SK-N-SH treated with all-trans-retinoic acid at 6 μM for 48 hours (cell line): ENCODE data around the gene TEX29.

Source experiments
- ATAC-seq: fragments of 200-7000 bp; cut with Tn5 transposase; 3 replicates; pipeline ENCODE4 v1.9.1; 2020; ENCODE audit warnings: mild to moderate bottlenecking, moderate library complexity
- ARNTL ChIP-seq: fragments of 450-650 bp; formaldehyde crosslinking; IDR thresholded peaks from 2 replicates; pipeline ENCODE4 v1.5.0; 2020; ENCODE audit warnings: low read depth, mild to moderate bottlenecking, moderate library complexity, borderline replicate concordance
- CREB5 ChIP-seq: fragments of 250-450 bp; sonication (Bioruptor Pico); IDR thresholded peaks from 2 replicates; pipeline ENCODE4 v1.5.1; 2020; ENCODE audit warnings: low read depth, mild to moderate bottlenecking, moderate library complexity
- CSDC2 ChIP-seq: fragments of 250-450 bp; sonication (Bioruptor Pico); IDR thresholded peaks from 2 replicates; pipeline ENCODE4 v1.5.0; 2020; ENCODE audit warnings: mild to moderate bottlenecking, moderate library complexity
- CSRNP3 ChIP-seq: fragments of 250-450 bp; sonication (Bioruptor Pico); IDR thresholded peaks from 2 replicates; pipeline ENCODE4 v1.5.1; 2021; ENCODE audit warnings: mild to moderate bottlenecking, moderate library complexity
- ESRRG ChIP-seq: fragments of 250-450 bp; sonication (Bioruptor Pico); IDR thresholded peaks from 2 replicates; pipeline ENCODE4 v1.6.1; 2021; ENCODE audit warnings: mild to moderate bottlenecking
- ISL1 ChIP-seq: fragments of 250-450 bp; sonication (Bioruptor Pico); IDR thresholded peaks from 2 replicates; pipeline ENCODE4 v2.1.2; 2022; ENCODE audit warnings: mild to moderate bottlenecking, moderate library complexity
- OSR1 ChIP-seq: fragments of 250-450 bp; sonication (Bioruptor Pico); IDR thresholded peaks from 2 replicates; pipeline ENCODE4 v1.8.0; 2022; ENCODE audit warnings: moderate library complexity, mild to moderate bottlenecking, inconsistent platforms
- PATZ1 ChIP-seq: fragments of 250-450 bp; sonication (Bioruptor Pico); IDR thresholded peaks from 2 replicates; pipeline ENCODE4 v1.8.0; 2020; ENCODE audit warnings: mild to moderate bottlenecking, moderate library complexity, borderline replicate concordance
- POU6F1 ChIP-seq: fragments of 250-450 bp; sonication (Bioruptor Pico); IDR thresholded peaks from 2 replicates; pipeline ENCODE4 v1.8.0; 2021; ENCODE audit warnings: low read depth, mild to moderate bottlenecking, moderate library complexity, borderline replicate concordance
- PPARA ChIP-seq: fragments of 250-450 bp; sonication (Bioruptor Pico); IDR thresholded peaks from 2 replicates; pipeline ENCODE4 v1.5.0; 2020; ENCODE audit warnings: mild to moderate bottlenecking, borderline replicate concordance
- RARB ChIP-seq: fragments of 250-450 bp; sonication (Bioruptor Pico); IDR thresholded peaks from 2 replicates; pipeline ENCODE4 v1.8.0; 2021; ENCODE audit warnings: mild to moderate bottlenecking, moderate library complexity
- TCF4 ChIP-seq: fragments of 250-450 bp; sonication (Bioruptor Pico); IDR thresholded peaks from 2 replicates; pipeline ENCODE4 v1.8.0; 2021; ENCODE audit warnings: mild to moderate bottlenecking, moderate library complexity, borderline replicate concordance
- TOX ChIP-seq: fragments of 250-450 bp; sonication (Bioruptor Pico); IDR thresholded peaks from 2 replicates; pipeline ENCODE4 v1.8.0; 2021; ENCODE audit warnings: mild to moderate bottlenecking, moderate library complexity, borderline replicate concordance
- TSHZ2 ChIP-seq: fragments of 250-450 bp; sonication (Bioruptor Pico); IDR thresholded peaks from 2 replicates; pipeline ENCODE4 v1.5.0; 2020; ENCODE audit warnings: mild to moderate bottlenecking, moderate library complexity
- ZC3H10 ChIP-seq: fragments of 250-450 bp; sonication (Bioruptor Pico); IDR thresholded peaks from 2 replicates; pipeline ENCODE4 v1.5.1; 2021; ENCODE audit warnings: mild to moderate bottlenecking, moderate library complexity
- ZFP3 ChIP-seq: fragments of 250-450 bp; sonication (Bioruptor Pico); IDR thresholded peaks from 2 replicates; pipeline ENCODE4 v1.5.0; 2020; ENCODE audit warnings: mild to moderate bottlenecking, moderate library complexity
- ZFP30 ChIP-seq: fragments of 450-650 bp; formaldehyde crosslinking; IDR thresholded peaks from 2 replicates; pipeline ENCODE4 v1.5.0; 2022; ENCODE audit warnings: mild to moderate bottlenecking, moderate library complexity
- ZNF565 ChIP-seq: fragments of 450-650 bp; formaldehyde crosslinking; conservative IDR thresholded peaks from 2 replicates; pipeline ENCODE4 v1.5.0; 2020; ENCODE audit warnings: low read depth, mild to moderate bottlenecking, moderate library complexity
- ZNF70 ChIP-seq: fragments of 450-650 bp; formaldehyde crosslinking; IDR thresholded peaks from 2 replicates; pipeline ENCODE4 v1.5.0; 2020; ENCODE audit warnings: mild to moderate bottlenecking, moderate library complexity

TEX29 gene

GRCh38 chr13:111302045-111302726 lies 18.3 kb upstream of the TEX29 start:
- TF ChIP-seq POU6F1 (CRISPR knock-in tag), result no peak
- no peak for TF ChIP-seq CSRNP3 (CRISPR knock-in tag)
- no peak for TF ChIP-seq ARNTL (CRISPR knock-in tag)
- TF ChIP-seq TSHZ2 (CRISPR knock-in tag), result no peak
- ATAC-seq, result no peak

GRCh38 chr13:111303559-111303958 lies 16.9 kb upstream of the TEX29 start:
- ATAC-seq, result no peak
- TF ChIP-seq RARB (CRISPR knock-in tag) (no peak), ZFP30 (CRISPR knock-in tag) (no peak), TOX (no peak), ZC3H10 (no peak), TCF4 (CRISPR knock-in tag) (no peak), PPARA (CRISPR knock-in tag) (no peak), ZNF565 (CRISPR knock-in tag) (no peak), CSRNP3 (CRISPR knock-in tag) (no peak), OSR1 (CRISPR knock-in tag) (no peak), CREB5 (CRISPR knock-in tag) (no peak), POU6F1 (CRISPR knock-in tag) (no peak), ZFP3 (no peak), ESRRG (CRISPR knock-in tag) (no peak), CSDC2 (CRISPR knock-in tag) (no peak), ZNF70 (no peak), PATZ1 (CRISPR knock-in tag) (no peak), ARNTL (CRISPR knock-in tag) (no peak), ISL1 (CRISPR knock-in tag) (no peak), TSHZ2 (CRISPR knock-in tag) (no peak)
